ENCODE results near the gene AVPR2. TPM values are rescaled to one million over a fixed set of nuclear protein-coding genes. Genes with fewer than 3 reads are reported as not detected.

The AVPR2 gene
- total and polyA plus RNA-seq, 10 of the 15 experiments (the other 5 are each of a cell fraction or from before 2014, with no cell fraction given), result 0.12 to 0.37 TPM; not detected in 8

DNA sequence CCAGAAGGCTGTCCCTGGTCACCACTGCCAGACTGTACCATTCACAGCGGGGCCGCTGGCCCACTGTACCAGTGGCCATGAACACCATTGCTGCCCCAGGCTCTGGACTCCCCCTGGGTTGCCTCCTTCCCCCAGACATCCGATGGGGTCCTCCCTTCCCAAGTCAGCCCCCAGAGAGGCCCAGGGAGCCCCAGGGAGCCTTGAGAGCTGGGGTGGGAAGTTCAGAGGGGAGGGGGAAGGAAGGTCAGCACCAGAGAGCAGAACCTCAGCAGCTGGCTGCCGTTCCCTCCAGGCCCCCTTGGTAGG, 22.0 kb downstream of the AVPR2 start (continued):
- TF ChIP-seq, protein P1, sequence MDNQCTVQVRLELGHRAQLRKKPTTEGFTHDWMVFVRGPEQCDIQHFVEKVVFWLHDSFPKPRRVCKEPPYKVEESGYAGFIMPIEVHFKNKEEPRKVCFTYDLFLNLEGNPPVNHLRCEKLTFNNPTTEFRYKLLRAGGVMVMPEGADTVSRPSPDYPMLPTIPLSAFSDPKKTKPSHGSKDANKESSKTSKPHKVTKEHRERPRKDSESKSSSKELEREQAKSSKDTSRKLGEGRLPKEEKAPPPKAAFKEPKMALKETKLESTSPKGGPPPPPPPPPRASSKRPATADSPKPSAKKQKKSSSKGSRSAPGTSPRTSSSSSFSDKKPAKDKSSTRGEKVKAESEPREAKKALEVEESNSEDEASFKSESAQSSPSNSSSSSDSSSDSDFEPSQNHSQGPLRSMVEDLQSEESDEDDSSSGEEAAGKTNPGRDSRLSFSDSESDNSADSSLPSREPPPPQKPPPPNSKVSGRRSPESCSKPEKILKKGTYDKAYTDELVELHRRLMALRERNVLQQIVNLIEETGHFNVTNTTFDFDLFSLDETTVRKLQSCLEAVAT (IDR thresholded peaks at IDR 0.05), result peak; percentile 51; the same call in 1 of the 2 replicates
- no peak for TF ChIP-seq BACH1 (IDR thresholded peaks at IDR 0.05; ENCODE audit: borderline replicate concordance)
- peak; percentile 46 for TF ChIP-seq SP1 (IDR thresholded peaks at IDR 0.05; ENCODE audit: low read depth, low read length)
- TF ChIP-seq IRF4 (IDR thresholded peaks at IDR 0.05; ENCODE audit: low read depth, low read length), result 0 out of 2 replicates have a peak, but pooled peaks have one; percentile 16
- no peak for TF ChIP-seq HDGF (IDR thresholded peaks at IDR 0.05)

DNA sequence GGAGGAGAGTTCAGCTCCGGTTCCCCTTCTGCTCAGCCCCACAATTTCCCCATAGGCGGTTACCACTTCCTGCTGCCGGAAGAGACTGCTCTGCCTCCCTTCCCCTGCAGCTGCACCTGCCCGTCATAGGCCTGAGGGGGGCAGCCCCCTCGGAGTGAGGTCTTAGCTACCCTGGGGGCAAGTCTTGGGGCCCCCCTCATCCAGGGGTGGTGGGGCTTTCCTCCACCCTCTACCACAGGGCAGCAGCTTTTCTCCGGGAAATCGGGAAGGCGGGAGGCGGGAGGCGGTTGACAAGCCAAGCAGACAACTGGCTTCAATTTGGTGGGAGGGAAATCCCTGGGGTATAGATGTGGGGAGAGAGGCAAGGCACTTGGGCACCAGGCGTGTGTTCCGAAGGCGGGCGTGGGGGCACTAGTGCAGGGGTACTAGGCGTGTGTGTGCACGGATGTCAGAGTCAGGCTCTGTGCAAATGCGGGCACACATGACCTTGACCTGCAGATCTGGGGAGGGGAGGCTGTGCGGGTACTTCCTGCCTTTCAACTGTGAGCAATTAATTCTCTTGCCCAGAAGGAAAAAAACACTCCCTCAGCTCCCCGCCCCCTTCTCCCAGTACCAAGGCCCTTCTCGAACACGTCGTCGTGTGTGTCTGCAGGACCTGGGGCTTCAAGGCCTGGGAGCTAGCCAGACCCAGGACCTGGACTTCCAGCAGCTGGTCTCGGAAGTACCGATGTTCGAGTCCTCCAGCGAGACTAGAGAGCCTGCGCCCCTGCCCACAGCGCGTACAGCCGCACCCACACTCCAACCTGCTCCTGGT, 22.6 kb downstream of the AVPR2 start:
- under 1% methylated on average over 29 of the region's 31 CpGs for WGBS (ENCODE audit: insufficient coverage, insufficient replicate concordance, low lambda C conversion rate, missing lambda C conversion rate)
- peak overlapping the region; percentile 97 for H3K9ac ChIP-seq (ENCODE audit: control insufficient read depth, insufficient read depth, low read length)
- H3K27me3 ChIP-seq (replicated peaks in 1 of 2; ENCODE audit: control insufficient read depth in 2 of 2, insufficient read depth in 2 of 2, low read length in 1 of 2), result no peaks in the 10 kb centered on the region
- in situ Hi-C loops (cut with MboI) (loop anchor here (10.0 kb wide), 1 partner anchor 58 kb away; no protein-coding TSS in a partner anchor), intact Hi-C loops (cut with micrococcal nuclease; ENCODE audit: unreplicated experiment) (loop anchor here (2.0 to 5.0 kb wide), 4 partner anchors 44 to 445 kb away; partner anchors contain the start of genes ABCD1, BCAP31, FLNA and HCFC1)
- ChIA-PET CTCF (interaction anchor here (0.6 to 8.7 kb wide), 7 partner anchors 21 to 137 kb away, joined by 3 to 172 read pairs (median 3); partner anchors contain the start of gene RENBP), RAD21 (ENCODE audit: unreplicated experiment) (interaction anchor here (1.1 to 6.2 kb wide), 4 partner anchors 8 to 81 kb away, joined by 3 to 48 read pairs (median 10); partner anchors contain the start of genes HCFC1 and NAA10), POLR2A (interaction anchor here (0.8 to 5.8 kb wide), 12 partner anchors 8 to 200 kb away, joined by 3 to 68 read pairs (median 4); partner anchors contain the start of genes HCFC1, NAA10, RENBP and TMEM187), SMC1A (ENCODE audit: uncharacterized antibody, unreplicated experiment) (interaction anchor here (0.7 to 5.5 kb wide), 4 partner anchors 21 to 133 kb away, joined by 3 to 61 read pairs (median 4); partner anchors contain the start of genes IDH3G and SSR4)
- H3K4me2 ChIP-seq (ENCODE audit: control insufficient read depth, insufficient read depth), result peak overlapping the region; percentile 93
- ATAC-seq (peak; percentile 64), FAIRE-seq (peak; percentile 88), DNase-seq (ENCODE audit: low read depth, low spot score) (peak; percentile 55)
- BruUV-seq (replicated peaks), result no TSS peak
- H3K36me3 ChIP-seq (ENCODE audit: control insufficient read depth in 2 of 2, insufficient read depth in 2 of 2, low read length in 1 of 2), result peaks cover 0 to 2% of the 10 kb centered on the region in 2 experiments; a peak in 3 of 4 replicates
- no peaks in the 10 kb centered on the region for H4K20me1 ChIP-seq (ENCODE audit: control insufficient read depth, insufficient read depth)
- H3K9me3 ChIP-seq (replicated peaks; ENCODE audit: control insufficient read depth, insufficient read depth, low read length), result no peaks in the 10 kb centered on the region; the same call in 2 of the 3 replicates
- H2AFZ ChIP-seq (ENCODE audit: control insufficient read depth, low read depth, low read length), result no peak overlapping the region; the same call in 1 of the 2 replicates
- H3K4me1 ChIP-seq (ENCODE audit: control insufficient read depth, insufficient read depth, low read length), result peaks cover 9% of the 10 kb centered on the region; the same call in 1 of the 2 replicates
- H3K27ac ChIP-seq (ENCODE audit: control insufficient read depth, insufficient read depth), result peak overlapping the region; percentile 98
- peaks cover 39% of the 10 kb centered on the region for H3K79me2 ChIP-seq (ENCODE audit: control insufficient read depth, insufficient read depth, low read length)
- peak overlapping the region; percentile 74 for H3K4me3 ChIP-seq
- TF ChIP-seq SMARCA5 (IDR thresholded peaks at IDR 0.05) (peak; percentile 47; the same call in 1 of the 2 replicates), NR2F1 (conservative IDR thresholded peaks at IDR 0.05) (peak; percentile 89), IRF4 (IDR thresholded peaks at IDR 0.05; ENCODE audit: low read depth, low read length) (no peak), GABPA (IDR thresholded peaks at IDR 0.05; ENCODE audit: low read depth) (peak; percentile 71; the same call in 1 of the 2 replicates), POU2F2 (IDR thresholded peaks at IDR 0.05; ENCODE audit: borderline replicate concordance, low read depth, low read length) (peak; percentile 47; the same call in 1 of the 3 replicates), IKZF2 (IDR thresholded peaks at IDR 0.05) (peak; percentile 76), ZBTB40 (IDR thresholded peaks at IDR 0.05; ENCODE audit: borderline replicate concordance) (peak; percentile 62; the same call in 1 of the 2 replicates), PAX5 (IDR thresholded peaks at IDR 0.05; ENCODE audit: borderline replicate concordance, low read depth, low read length) (0 out of 2 replicates have a peak, but pooled peaks have one; percentile 60), CREM (IDR thresholded peaks at IDR 0.05; ENCODE audit: low read depth) (peak; percentile 53; the same call in 1 of the 2 replicates)
- TF ChIP-seq, protein P2, sequence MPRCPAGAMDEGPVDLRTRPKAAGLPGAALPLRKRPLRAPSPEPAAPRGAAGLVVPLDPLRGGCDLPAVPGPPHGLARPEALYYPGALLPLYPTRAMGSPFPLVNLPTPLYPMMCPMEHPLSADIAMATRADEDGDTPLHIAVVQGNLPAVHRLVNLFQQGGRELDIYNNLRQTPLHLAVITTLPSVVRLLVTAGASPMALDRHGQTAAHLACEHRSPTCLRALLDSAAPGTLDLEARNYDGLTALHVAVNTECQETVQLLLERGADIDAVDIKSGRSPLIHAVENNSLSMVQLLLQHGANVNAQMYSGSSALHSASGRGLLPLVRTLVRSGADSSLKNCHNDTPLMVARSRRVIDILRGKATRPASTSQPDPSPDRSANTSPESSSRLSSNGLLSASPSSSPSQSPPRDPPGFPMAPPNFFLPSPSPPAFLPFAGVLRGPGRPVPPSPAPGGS (IDR thresholded peaks at IDR 0.05; ENCODE audit: borderline replicate concordance, insufficient read depth, low read depth, low read length, poor library complexity, severe bottlenecking), result peak; percentile 7
